22Rv1 (cell line): ENCODE results near the gene EXOC3.

Experiments used
- ZFX ChIP-seq: fragments of 450-650 bp; IDR thresholded peaks from 2 replicates; pipeline ENCODE4 v1.6.1; 2017; ENCODE audit warnings: antibody characterized with exemption, borderline replicate concordance
- TF ChIP-seq, protein P1 (sequence below): fragments of 450-650 bp; IDR thresholded peaks from 2 replicates; pipeline ENCODE4 v1.5.1; 2017; ENCODE audit warnings: mild to moderate bottlenecking

DNA sequence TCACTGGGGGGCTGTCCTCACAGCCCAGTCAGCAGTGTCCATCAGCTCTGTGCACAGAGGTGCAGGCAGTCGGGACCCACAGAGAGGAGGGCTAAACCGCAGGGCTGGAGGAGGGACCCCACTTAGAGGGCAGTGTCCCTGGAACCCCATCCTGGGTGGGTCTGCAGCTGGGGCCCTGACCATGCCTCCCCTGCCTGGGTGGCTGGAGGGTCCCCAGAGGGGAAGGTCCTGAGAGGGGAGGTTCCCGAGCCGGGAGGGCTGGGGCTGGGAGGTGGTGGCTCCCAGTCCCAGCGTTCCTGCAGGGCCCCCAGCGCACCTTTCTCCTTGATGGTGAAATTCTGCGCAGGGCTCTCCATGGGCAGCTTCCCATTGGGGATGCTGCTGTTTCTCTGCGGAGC is 32.7 kb downstream of the EXOC3 start:
- TF ChIP-seq, protein P1, sequence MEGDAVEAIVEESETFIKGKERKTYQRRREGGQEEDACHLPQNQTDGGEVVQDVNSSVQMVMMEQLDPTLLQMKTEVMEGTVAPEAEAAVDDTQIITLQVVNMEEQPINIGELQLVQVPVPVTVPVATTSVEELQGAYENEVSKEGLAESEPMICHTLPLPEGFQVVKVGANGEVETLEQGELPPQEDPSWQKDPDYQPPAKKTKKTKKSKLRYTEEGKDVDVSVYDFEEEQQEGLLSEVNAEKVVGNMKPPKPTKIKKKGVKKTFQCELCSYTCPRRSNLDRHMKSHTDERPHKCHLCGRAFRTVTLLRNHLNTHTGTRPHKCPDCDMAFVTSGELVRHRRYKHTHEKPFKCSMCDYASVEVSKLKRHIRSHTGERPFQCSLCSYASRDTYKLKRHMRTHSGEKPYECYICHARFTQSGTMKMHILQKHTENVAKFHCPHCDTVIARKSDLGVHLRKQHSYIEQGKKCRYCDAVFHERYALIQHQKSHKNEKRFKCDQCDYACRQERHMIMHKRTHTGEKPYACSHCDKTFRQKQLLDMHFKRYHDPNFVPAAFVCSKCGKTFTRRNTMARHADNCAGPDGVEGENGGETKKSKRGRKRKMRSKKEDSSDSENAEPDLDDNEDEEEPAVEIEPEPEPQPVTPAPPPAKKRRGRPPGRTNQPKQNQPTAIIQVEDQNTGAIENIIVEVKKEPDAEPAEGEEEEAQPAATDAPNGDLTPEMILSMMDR = no peak
- TF ChIP-seq ZFX = no peak
